ENCODE measurements around the gene CTAGE9.

CTAGE9 gene

GRCh38 chr6:131749023-131749422, 38.2 kb upstream of the CTAGE9 start:
- no peak overlapping the region for H3K4me3 ChIP-seq (ENCODE audit: low read depth, low read length)
- in situ Hi-C loops (cut with HindIII; ENCODE audit: low sequenced_read_pairs): no loop called here
- DNase-seq (ENCODE audit: low read depth): no peak
- no peak for TF ChIP-seq CTCF (IDR thresholded peaks at IDR 0.05; ENCODE audit: low read depth, low read length, missing control alignments)

- no peak for TF ChIP-seq CTCF (IDR thresholded peaks at IDR 0.05; ENCODE audit: low read depth, low read length, missing control alignments)
- no peak overlapping the region for H3K4me3 ChIP-seq (ENCODE audit: low read depth, low read length)
- DNase-seq (ENCODE audit: low read depth): no peak
- in situ Hi-C loops (cut with HindIII; ENCODE audit: low sequenced_read_pairs): no loop called here
Measured at GRCh38 chr6:131747821-131748353, 37.1 kb upstream of the CTAGE9 start.

- no peak for TF ChIP-seq CTCF (IDR thresholded peaks at IDR 0.05; ENCODE audit: low read depth, low read length, missing control alignments)
- in situ Hi-C loops (cut with HindIII; ENCODE audit: low sequenced_read_pairs): no loop called here
Measured at GRCh38 chr6:131745476-131745875, 34.7 kb upstream of the CTAGE9 start.

GRCh38 chr6:131744432-131745287, 33.8 kb upstream of the CTAGE9 start:
- no peak overlapping the region for H3K4me3 ChIP-seq (ENCODE audit: low read depth, low read length)
- no peak for TF ChIP-seq CTCF (IDR thresholded peaks at IDR 0.05; ENCODE audit: low read depth, low read length, missing control alignments)
- DNase-seq (ENCODE audit: low read depth): no peak
- in situ Hi-C loops (cut with HindIII; ENCODE audit: low sequenced_read_pairs): no loop called here

More at GRCh38 chr6:131745476-131745875, 34.7 kb upstream of the CTAGE9 start:
- no peak overlapping the region for H3K4me3 ChIP-seq (ENCODE audit: low read depth, low read length)
- DNase-seq (ENCODE audit: low read depth): no peak

- DNase-seq (ENCODE audit: low read depth): no peak
- in situ Hi-C loops (cut with HindIII; ENCODE audit: low sequenced_read_pairs): no loop called here
- TF ChIP-seq CTCF (IDR thresholded peaks at IDR 0.05; ENCODE audit: low read depth, low read length, missing control alignments): no peak
- H3K4me3 ChIP-seq (ENCODE audit: low read depth, low read length): no peak overlapping the region
Measured at GRCh38 chr6:131741688-131742393, 31.0 kb upstream of the CTAGE9 start.

- no peak for TF ChIP-seq CTCF (IDR thresholded peaks at IDR 0.05; ENCODE audit: low read depth, low read length, missing control alignments)
- in situ Hi-C loops (cut with HindIII; ENCODE audit: low sequenced_read_pairs): no loop called here
- DNase-seq (ENCODE audit: low read depth): no peak
- H3K4me3 ChIP-seq (ENCODE audit: low read depth, low read length): no peak overlapping the region
Measured at GRCh38 chr6:131740161-131740560, 29.3 kb upstream of the CTAGE9 start.
